COLO668 (cell line): ENCODE data around the gene SLC6A7.

Experiments used
- DNase-seq: peaks from one replicate; lab custom pipeline; 2025; ENCODE audit not compliant: unreplicated experiment; lab: John Stamatoyannopoulos, UW

Gene SLC6A7

GRCh38 chr5:150189728-150190502 is at the start of gene SLC6A7:
TSS of gene SLC6A7 (plus strand) at chr5:150190062. CDS start at chr5:150190328, 266 bp downstream.
- no peak for DNase-seq

- no peak for DNase-seq
Observed at GRCh38 chr5:150140830-150141229, 49.0 kb upstream of the SLC6A7 start.

GRCh38 chr5:150141544-150142184 is 48.2 kb upstream of the SLC6A7 start:
- no peak for DNase-seq

DNA sequence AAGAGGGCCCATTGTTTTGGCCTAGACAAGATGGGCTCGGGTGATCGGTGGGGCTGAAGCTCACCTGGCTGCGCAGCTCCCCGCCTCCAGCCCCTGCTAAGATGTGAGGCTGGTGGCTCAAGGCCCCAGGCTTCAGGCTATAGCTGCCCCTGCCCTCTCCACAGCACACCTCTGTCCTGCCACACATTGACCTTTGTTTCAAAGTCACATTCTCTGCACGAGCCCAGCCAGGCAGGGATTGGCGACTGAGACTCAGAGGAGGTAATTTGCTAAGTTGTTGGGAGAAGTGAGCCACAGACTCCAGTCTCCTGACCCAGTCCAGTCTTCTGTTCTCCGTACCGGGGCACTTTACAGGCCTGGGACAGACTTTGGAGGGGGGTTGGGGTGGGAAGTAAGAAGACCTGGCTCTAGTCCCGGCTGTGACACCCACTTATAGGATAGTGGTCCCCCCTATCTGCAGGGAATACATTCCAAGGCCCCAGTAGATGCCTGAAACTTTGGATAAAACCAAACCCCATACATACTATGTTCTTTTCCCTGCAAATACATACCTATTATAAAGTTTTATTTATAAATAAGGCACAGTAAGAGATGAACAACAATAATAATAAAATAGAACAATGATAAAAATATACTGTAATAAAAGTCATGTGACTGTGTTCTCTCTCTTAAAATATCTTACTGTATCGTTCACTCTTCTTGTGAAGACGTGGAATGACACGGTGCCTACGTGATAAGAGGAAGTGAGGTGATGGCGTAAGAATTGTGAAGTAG is 47.5 kb upstream of the SLC6A7 start:
- DNase-seq: no peak

DNA sequence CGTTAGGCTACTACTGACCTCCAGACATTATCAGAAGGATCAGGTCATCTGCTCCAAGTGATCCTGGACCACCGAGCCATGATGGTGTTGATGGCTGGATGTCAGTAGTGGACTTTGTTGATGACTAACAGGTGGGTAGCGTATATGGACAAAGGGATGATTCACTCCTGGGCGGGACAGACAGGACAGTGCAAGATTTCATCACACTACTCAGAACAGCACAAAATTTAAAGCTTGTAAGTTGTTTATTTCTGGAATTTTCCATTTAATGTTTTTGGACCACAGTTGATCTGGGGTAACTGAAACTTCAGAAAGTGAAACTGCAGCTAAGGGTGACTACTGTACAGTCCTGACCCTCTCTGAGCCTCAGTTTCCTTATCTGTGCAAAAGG is 46.9 kb upstream of the SLC6A7 start:
- no peak for DNase-seq

DNA sequence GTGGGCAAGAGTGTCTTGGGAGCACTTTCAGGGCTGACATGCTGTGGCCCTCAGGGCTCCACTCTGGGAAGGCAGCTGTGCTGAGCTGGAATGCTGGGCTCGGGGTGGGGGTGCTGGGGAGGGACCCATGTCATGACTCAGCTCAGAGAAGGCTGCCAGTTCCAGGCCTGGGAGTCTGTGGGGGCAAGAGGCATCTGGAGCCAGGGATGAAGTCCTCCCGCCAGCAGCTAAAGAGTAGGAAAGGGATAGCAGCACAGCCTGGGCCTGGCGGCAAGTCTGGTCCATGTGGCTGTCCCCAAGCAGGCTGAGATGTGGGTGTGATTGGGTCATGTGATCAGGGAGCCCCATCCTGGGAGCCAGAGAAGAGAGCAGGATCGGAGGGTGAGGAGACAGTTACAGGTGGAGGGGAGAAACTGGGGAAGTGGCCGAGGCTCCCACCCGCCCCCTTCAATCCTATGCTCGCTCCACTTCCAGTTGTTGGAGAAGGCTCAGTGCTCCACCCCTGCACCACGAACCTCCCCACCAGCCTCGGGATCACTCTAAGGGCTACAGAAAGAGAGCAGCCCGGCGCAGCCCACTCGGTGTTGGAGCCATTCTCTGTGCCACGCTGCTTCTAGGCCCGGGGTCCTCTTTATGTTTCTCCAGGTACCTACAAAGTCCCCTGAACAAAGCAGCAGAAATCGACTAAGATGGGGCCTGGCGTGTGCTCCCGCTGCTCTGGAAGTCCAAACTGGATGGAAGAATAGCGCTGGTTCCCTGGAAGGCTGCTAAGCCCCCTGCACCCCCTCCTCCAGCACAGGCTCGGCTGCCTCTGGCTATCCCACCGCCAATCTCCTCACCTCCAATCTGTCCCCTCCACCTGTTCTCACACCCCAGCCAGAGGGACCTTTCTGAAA is 46.3 kb upstream of the SLC6A7 start:
- DNase-seq: no peak

GRCh38 chr5:150144246-150144801 is 45.5 kb upstream of the SLC6A7 start:
- DNase-seq: no peak

GRCh38 chr5:150144879-150145278 is 45.0 kb upstream of the SLC6A7 start:
- no peak for DNase-seq

GRCh38 chr5:150146235-150146634 is 43.6 kb upstream of the SLC6A7 start:
- DNase-seq: no peak

- no peak for DNase-seq
Observed at GRCh38 chr5:150146862-150147601, 42.8 kb upstream of the SLC6A7 start.

GRCh38 chr5:150147670-150148069 is 42.2 kb upstream of the SLC6A7 start:
- no peak for DNase-seq

DNA sequence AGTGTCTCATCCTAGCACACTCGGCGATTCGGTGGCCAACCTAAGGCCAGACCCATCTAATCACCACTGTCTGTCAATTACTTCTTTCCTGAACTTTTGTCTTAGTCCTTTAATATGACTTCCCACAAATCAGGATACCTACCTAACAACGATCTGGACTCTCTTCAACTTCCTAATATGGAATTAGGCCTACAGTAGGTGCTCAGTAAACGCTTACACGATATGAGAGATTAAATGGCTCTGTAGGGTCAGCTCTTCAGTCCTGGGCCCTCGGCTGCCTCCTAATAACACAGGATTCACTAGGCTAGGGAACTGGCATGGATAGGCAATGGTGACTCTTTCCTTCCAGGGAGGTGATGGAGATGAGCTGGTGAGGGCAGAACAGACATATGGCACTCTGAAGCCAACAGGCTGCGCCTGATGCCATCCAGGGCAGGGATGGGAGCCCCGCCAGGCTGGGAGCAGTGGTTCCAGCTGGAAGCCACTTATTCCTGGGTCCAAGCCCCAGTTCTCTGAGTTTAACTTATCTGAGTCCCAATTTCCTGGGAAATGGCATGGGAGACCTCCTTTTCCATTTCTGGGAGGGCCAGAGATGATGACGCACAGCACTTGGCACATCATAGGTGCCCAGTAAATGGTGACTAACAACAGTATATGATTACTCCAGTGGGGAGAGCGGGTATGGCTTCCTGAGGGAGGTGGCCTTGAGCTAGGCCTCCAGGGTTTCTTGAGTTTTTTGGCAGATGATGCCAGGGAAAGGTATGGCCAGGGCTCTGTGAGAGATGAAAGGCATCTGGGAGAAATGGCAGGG is 41.5 kb upstream of the SLC6A7 start:
- no peak for DNase-seq

DNA sequence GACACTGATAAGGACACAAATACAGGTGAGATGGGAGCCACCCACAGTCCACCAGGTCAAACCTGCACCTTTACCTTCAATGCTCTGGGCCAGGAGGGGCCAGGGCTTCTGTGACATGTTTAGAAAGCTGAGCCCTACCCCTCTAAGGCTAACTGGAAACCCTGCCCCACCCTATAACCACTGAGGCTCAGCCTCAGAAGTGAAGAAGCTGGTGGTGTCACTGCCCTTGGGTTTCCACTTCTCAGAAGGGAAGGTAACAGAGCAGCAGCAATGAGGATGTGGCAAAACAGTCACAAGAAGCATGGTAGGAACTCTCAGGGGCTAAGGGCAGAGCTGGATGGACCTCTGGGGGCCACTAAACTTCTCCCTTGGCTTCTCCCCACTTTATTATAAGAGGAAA is 40.2 kb upstream of the SLC6A7 start:
- DNase-seq: no peak

GRCh38 chr5:150152636-150153462 is 37.0 kb upstream of the SLC6A7 start:
- DNase-seq: no peak

- no peak for DNase-seq
Observed at GRCh38 chr5:150153483-150153882, 36.4 kb upstream of the SLC6A7 start.

DNA sequence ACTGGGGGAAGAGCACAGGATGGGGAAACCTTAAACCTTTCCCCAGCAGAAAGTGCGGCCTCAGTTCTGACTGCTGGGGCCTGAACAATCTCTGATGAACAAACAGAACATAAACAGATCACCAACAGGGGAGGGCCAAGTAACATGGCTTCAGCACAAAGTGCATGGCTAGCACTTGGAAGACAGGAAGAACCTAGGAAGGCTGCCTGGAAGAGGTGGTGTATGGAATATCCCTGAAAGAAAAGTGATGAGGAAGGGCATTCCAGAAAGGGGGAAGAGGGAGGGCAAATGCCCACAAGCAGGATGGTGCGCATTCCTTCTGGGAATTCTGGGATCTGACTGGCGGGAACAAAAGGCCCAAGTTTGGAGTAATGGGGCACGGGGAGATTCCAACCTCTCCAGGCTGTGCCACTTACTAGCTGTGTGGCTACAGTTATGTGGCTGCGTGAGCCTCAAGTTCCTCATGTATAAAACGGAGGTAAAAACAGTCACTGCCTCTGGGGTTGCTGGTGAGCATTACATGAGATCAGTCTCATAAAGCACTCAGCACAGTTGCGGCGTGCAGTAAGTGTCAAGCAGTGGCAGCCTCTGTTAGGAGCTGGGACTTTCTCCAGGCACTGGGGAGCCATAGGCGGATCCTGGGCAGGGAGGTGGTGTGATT is 35.8 kb upstream of the SLC6A7 start:
- DNase-seq: no peak

GRCh38 chr5:150154618-150155128 is 35.2 kb upstream of the SLC6A7 start:
- DNase-seq: no peak
